ENCODE data around the gene WRNIP1.
A peak's percentile ranks its signal among the peaks of the same experiment; 100 is the strongest.
"Not testable (repeated sequence)": the region's sequence is repeated elsewhere in the genome, so short reads cannot be mapped to it uniquely, and the experiment has no call there.

Gene WRNIP1

DNA sequence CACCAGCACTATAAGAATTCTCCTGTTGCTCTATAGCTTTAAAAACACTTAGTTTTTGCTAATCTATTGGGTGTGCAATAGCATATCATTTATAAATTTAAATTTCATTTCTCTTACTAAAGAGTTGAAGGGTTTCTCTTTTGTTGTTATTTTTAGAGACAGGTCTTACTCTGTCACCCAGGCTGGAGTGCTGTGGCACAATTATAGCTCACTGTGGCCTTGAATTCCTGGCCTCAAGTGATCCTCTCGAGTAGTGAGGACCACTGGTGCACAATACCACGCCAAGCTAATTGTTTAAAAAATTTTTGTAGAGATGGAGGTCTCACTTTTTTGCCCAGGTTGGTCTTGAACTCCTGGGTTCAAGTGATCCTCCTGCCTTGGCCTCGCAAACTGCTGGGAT is 6.2 kb upstream of the WRNIP1 start:
- Histone ChIP-seq H3K9me3 (ENCODE audit: control extremely low read depth in 1 of 5, control insufficient read depth in 4 of 5, insufficient read depth in 2 of 5, low read depth in 1 of 5, low read length in 4 of 5) (peaks cover 0 to 3% (median 0%) of the 10 kb centered on the region in 5 experiments), H3K36me3 (ENCODE audit: control insufficient read depth in 4 of 4, insufficient read depth in 4 of 4, low read length in 3 of 4) (no peaks in the 10 kb centered on the region), H3K4me3 (ENCODE audit: control insufficient read depth in 1 of 7, extremely low read depth in 1 of 7, insufficient read depth in 4 of 7, low read depth in 2 of 7, low read length in 6 of 7) (no peak overlapping the region), H3K27ac (ENCODE audit: insufficient read depth in 1 of 2, low read depth in 1 of 2, low read length in 2 of 2, poor library complexity in 1 of 2, severe bottlenecking in 2 of 2) (no peak overlapping the region), H3K4me1 (ENCODE audit: control extremely low read depth in 1 of 4, control insufficient read depth in 4 of 4, insufficient read depth in 4 of 4, low read length in 3 of 4) (peaks cover 0 to 22% (median 12%) of the 10 kb centered on the region in 4 experiments), H3K27me3 (replicated peaks in 2 of 5; ENCODE audit: control insufficient read depth in 4 of 5, insufficient read depth in 5 of 5, low read length in 4 of 5) (no peaks in the 10 kb centered on the region)
- ChIA-PET POLR2A (no interaction called here), CTCF (interaction anchor here (1.1 to 14.2 kb wide), 6 partner anchors 10 to 88 kb away, joined by 3 to 227 read pairs (median 6); partner anchors contain the start of gene MYLK4)
- WGBS (ENCODE audit: insufficient coverage), result 100% methylated on average over 1 of the region's 3 CpGs
- no peak for DNase-seq

DNA sequence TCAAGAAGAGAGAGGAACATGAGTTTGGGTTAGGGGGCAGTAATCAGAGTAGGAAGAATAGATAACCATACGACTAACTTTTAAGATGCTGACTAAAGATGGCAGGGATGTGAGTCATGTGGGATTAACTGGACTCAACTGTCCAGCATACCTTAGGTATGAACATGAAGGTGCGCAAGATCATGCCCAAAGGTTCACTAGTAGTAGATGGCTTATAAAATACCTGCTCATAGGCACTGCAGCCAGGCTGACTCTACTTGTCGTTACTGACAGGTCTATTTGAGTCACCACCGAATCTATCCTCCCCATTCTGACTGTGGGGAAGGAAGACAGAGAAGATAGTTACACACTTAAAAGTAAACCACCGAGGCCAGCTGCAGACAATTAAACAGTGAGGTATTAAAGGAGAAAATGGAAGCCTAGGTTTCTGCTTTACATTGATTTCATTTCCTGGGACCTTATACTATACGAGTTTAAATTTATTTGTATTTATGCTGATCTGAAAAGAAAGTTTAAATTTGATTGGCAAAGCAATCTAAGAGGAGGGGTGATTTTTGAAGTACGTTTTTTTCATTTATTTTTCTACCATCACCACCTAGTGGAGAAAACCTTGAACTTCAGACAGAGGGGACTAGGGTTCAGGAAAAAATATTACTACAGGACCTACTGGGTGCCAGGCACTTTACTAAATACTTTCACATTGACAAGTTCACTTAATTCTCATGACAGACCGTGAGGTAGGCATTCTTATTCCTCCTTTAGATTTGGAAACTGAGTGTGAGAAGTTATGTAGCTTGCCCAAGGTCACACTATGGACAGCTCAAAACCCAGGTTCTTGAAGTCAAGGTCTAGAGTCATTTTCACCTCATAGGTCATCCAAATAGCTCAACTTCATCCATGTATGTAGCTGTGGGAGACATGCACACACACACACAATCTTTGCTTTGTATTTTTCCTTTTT is 4.0 kb upstream of the WRNIP1 start:
- H3K36me3 ChIP-seq (ENCODE audit: control insufficient read depth in 4 of 4, insufficient read depth in 4 of 4, low read length in 3 of 4), result no peaks in the 10 kb centered on the region

DNA sequence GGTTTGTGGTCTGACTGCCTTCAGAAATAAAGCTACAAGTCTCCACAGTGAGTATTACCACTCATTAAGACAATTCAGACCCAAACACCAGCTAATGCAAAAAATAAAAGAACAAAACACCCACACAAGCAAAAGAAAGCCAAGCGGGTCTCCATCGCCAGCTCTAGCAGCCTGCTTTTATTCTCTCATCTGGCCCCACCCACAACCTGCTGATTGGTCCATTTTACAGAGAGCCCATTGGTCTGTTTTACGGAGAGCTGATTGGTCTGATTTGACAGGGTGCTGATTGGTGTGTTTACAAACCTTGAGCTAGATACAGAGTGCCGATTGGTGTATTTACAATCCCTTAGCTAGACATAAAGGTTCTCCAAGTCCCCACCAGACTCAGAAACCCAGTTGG is 2.3 kb upstream of the WRNIP1 start:
- peak in 2 of 3 donors; percentile 47 to 59 for DNase-seq
- not testable (repeated sequence) for H3K27me3 ChIP-seq (replicated peaks in 2 of 5; ENCODE audit: control insufficient read depth in 4 of 5, insufficient read depth in 5 of 5, low read length in 4 of 5); H3K9me3 ChIP-seq (ENCODE audit: control extremely low read depth in 1 of 5, control insufficient read depth in 4 of 5, insufficient read depth in 2 of 5, low read depth in 1 of 5, low read length in 4 of 5); H3K36me3 ChIP-seq (ENCODE audit: control insufficient read depth in 4 of 4, insufficient read depth in 4 of 4, low read length in 3 of 4); H3K27ac ChIP-seq (ENCODE audit: insufficient read depth in 1 of 2, low read depth in 1 of 2, low read length in 2 of 2, poor library complexity in 1 of 2, severe bottlenecking in 2 of 2)
- H3K4me1 ChIP-seq (ENCODE audit: control extremely low read depth in 1 of 4, control insufficient read depth in 4 of 4, insufficient read depth in 4 of 4, low read length in 3 of 4), result peaks cover 9 to 37% (median 22%) of the 10 kb centered on the region in 4 experiments
- ChIA-PET POLR2A (interaction anchor here (0.8 to 1.4 kb wide), 2 partner anchors 10 to 11 kb away, joined by 5 to 7 read pairs; no protein-coding TSS in a partner anchor), CTCF (interaction anchor here (0.8 to 14.2 kb wide), 6 partner anchors 14 to 190 kb away, joined by 3 to 227 read pairs (median 7); partner anchors contain the start of gene MYLK4)
- H3K4me3 ChIP-seq (ENCODE audit: control insufficient read depth in 1 of 7, extremely low read depth in 1 of 7, insufficient read depth in 4 of 7, low read depth in 2 of 7, low read length in 6 of 7), result peak overlapping the region in 1 of 7 experiments; percentile 26
- WGBS (ENCODE audit: insufficient coverage), result 100% methylated on average over 3 of the region's 4 CpGs

More for the DNA sequence above, 4.0 kb upstream of the WRNIP1 start:
- Histone ChIP-seq H3K9me3 (ENCODE audit: control extremely low read depth in 1 of 5, control insufficient read depth in 4 of 5, insufficient read depth in 2 of 5, low read depth in 1 of 5, low read length in 4 of 5) (peaks cover 0 to 3% (median 0%) of the 10 kb centered on the region in 5 experiments), H3K27me3 (replicated peaks in 2 of 5; ENCODE audit: control insufficient read depth in 4 of 5, insufficient read depth in 5 of 5, low read length in 4 of 5) (no peaks in the 10 kb centered on the region), H3K4me1 (ENCODE audit: control extremely low read depth in 1 of 4, control insufficient read depth in 4 of 4, insufficient read depth in 4 of 4, low read length in 3 of 4) (peaks cover 0 to 28% (median 15%) of the 10 kb centered on the region in 4 experiments), H3K27ac (ENCODE audit: insufficient read depth in 1 of 2, low read depth in 1 of 2, low read length in 2 of 2, poor library complexity in 1 of 2, severe bottlenecking in 2 of 2) (no peak overlapping the region), H3K4me3 (ENCODE audit: control insufficient read depth in 1 of 7, extremely low read depth in 1 of 7, insufficient read depth in 4 of 7, low read depth in 2 of 7, low read length in 6 of 7) (peak overlapping the region in 2 of 7 experiments; percentile 12 to 48)
- 100% methylated on average over 2 of the region's 8 CpGs for WGBS (ENCODE audit: insufficient coverage)
- CTCF ChIA-PET, result interaction anchor here (0.9 to 14.2 kb wide), 11 partner anchors 11 to 1165 kb away, joined by 3 to 227 read pairs (median 6); partner anchors contain the start of gene MYLK4
- peak in 2 of 3 donors; percentile 53 to 57 for DNase-seq
- POLR2A ChIA-PET, result no interaction called here

DNA sequence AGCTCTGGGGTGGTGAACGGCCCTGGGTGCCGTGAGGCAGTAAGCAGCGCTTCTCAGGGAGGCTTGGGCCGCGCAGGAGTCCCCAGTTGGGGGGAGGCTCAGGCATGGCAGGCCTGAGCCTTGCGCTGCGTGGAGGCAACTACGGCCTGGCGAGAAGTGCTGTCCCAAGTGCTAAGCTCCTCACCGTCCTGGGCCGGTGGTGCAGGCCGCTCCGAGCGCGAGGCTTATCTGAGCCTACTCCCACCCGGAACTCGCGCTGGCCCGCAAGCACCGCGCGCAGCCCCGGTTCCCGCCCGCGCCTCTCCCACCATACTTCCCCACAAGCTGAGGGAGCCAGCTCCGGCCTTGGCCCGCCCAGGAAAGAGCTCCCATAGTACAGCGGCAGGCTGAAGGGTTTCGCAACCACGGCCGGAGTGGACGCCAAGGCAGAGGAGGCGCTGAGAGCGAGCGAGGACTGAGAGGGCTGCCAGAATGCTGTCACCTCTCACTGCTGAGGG is 1.8 kb upstream of the WRNIP1 start:
- Histone ChIP-seq H3K27me3 (replicated peaks in 2 of 5; ENCODE audit: control insufficient read depth in 4 of 5, insufficient read depth in 5 of 5, low read length in 4 of 5) (no peaks in the 10 kb centered on the region), H3K4me3 (ENCODE audit: control insufficient read depth in 1 of 7, extremely low read depth in 1 of 7, insufficient read depth in 4 of 7, low read depth in 2 of 7, low read length in 6 of 7) (no peak overlapping the region), H3K4me1 (ENCODE audit: control extremely low read depth in 1 of 4, control insufficient read depth in 4 of 4, insufficient read depth in 4 of 4, low read length in 3 of 4) (peaks cover 14 to 42% (median 27%) of the 10 kb centered on the region in 4 experiments), H3K27ac (ENCODE audit: insufficient read depth in 1 of 2, low read depth in 1 of 2, low read length in 2 of 2, poor library complexity in 1 of 2, severe bottlenecking in 2 of 2) (no peak overlapping the region), H3K9me3 (ENCODE audit: control extremely low read depth in 1 of 5, control insufficient read depth in 4 of 5, insufficient read depth in 2 of 5, low read depth in 1 of 5, low read length in 4 of 5) (peaks cover 0 to 3% (median 0%) of the 10 kb centered on the region in 5 experiments), H3K36me3 (ENCODE audit: control insufficient read depth in 4 of 4, insufficient read depth in 4 of 4, low read length in 3 of 4) (peaks cover 0 to 8% (median 4%) of the 10 kb centered on the region in 4 experiments)
- CTCF ChIA-PET, result interaction anchor here (0.8 to 14.2 kb wide), 7 partner anchors 15 to 189 kb away, joined by 3 to 227 read pairs (median 6); partner anchors contain the start of gene MYLK4
- WGBS (ENCODE audit: insufficient coverage), result 95% methylated on average over 35 of the region's 36 CpGs
- DNase-seq, result no peak
- POLR2A ChIA-PET, result interaction anchor here (1.4 kb wide), 1 partner anchor 11 kb away, joined by 7 read pairs; no protein-coding TSS in a partner anchor

DNA sequence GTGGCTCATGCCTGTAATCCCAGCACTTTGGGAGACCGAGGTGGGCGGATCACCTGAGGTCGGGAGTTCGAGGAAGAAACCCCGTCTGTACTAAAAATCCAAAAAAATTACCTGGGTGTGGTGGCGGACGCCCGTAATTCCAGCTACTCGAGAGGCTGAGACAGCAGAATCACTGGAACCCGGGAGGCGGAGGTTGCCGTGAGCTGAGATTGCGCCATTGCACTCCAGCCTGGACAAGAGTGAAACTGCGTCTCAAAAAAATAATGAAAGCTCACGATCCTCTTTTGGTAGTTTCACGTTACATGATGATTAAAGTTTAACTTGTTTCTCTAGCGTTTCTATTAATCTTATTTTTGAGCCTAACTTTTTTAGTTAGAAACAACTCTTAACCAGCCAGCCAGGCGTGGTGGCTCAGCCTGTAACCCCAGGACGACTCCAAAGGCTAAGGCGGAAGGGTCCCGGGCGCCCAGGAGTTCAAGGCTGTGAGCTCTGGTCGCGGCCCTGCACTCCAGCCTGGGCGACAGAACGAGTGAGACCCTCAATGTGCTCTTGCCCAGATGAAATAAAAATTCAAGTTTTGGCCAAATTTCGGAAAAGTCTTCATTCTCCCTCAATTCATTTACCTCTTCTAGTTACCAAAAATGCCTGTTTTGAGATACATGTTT is 1.2 kb upstream of the WRNIP1 start:
- Histone ChIP-seq H3K9me3 (ENCODE audit: control extremely low read depth in 1 of 5, control insufficient read depth in 4 of 5, insufficient read depth in 2 of 5, low read depth in 1 of 5, low read length in 4 of 5) (peaks cover 0 to 3% (median 0%) of the 10 kb centered on the region in 5 experiments), H3K36me3 (ENCODE audit: control insufficient read depth in 4 of 4, insufficient read depth in 4 of 4, low read length in 3 of 4) (peaks cover 0 to 8% (median 4%) of the 10 kb centered on the region in 4 experiments), H3K4me1 (ENCODE audit: control extremely low read depth in 1 of 4, control insufficient read depth in 4 of 4, insufficient read depth in 4 of 4, low read length in 3 of 4) (peaks cover 19 to 47% (median 33%) of the 10 kb centered on the region in 4 experiments), H3K27me3 (replicated peaks in 2 of 5; ENCODE audit: control insufficient read depth in 4 of 5, insufficient read depth in 5 of 5, low read length in 4 of 5) (no peaks in the 10 kb centered on the region), H3K4me3 (ENCODE audit: control insufficient read depth in 1 of 7, extremely low read depth in 1 of 7, insufficient read depth in 4 of 7, low read depth in 2 of 7, low read length in 6 of 7) (peak overlapping the region in 6 of 7 experiments; percentile 40 to 85 (median 71)), H3K27ac (ENCODE audit: insufficient read depth in 1 of 2, low read depth in 1 of 2, low read length in 2 of 2, poor library complexity in 1 of 2, severe bottlenecking in 2 of 2) (peak overlapping the region; percentile 92 to 96)
- no peak for DNase-seq
- WGBS (ENCODE audit: insufficient coverage), result 94% methylated on average over 23 of the region's 27 CpGs
- CTCF ChIA-PET, result interaction anchor here (1.1 to 14.2 kb wide), 5 partner anchors 15 to 188 kb away, joined by 3 to 227 read pairs (median 6); partner anchors contain the start of gene MYLK4
- POLR2A ChIA-PET, result interaction anchor here (1.4 to 2.3 kb wide), 2 partner anchors 13 to 27 kb away, joined by 3 to 12 read pairs; partner anchors contain the start of gene MYLK4

DNA sequence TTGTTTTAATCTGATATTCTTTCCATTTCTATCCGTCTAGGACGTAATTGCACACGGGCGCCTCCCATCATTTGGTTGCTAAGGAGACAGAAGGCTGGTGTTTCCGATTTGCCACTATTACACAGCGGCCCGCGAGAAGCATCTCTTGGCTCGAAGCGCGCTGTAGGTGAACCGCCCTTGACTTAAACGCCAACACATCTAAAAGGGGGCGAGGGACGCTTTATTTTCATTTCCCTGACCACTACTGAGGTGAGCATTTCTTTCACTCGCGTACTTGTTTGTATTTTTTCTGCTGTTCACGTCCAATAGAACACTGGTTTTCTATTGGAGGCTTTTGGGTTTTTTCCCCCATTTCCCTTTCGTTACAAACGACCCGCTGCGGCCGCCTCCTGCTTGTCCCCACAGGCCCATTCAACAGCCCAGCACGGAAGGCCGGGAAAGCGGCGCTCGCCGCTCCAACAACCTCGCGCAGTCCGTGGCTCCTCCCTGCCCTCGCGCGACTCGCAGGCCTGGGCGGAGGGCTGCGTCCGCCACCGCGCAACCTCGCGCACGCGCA is 505 bp upstream of the WRNIP1 start:
- 0% methylated on average over 27 of the region's 45 CpGs for WGBS (ENCODE audit: insufficient coverage)
- peak; percentile 85 to 92 (median 91) for DNase-seq

More for the DNA sequence above, 505 bp upstream of the WRNIP1 start:
- H3K4me3 ChIP-seq (ENCODE audit: control insufficient read depth in 1 of 7, extremely low read depth in 1 of 7, insufficient read depth in 4 of 7, low read depth in 2 of 7, low read length in 6 of 7), result peak overlapping the region; percentile 8 to 85 (median 69)
- CTCF ChIA-PET, result interaction anchor here (0.7 to 14.2 kb wide), 8 partner anchors 8 to 223 kb away, joined by 3 to 227 read pairs (median 22); partner anchors contain the start of genes MYLK4 and SERPINB1
- peaks cover 21 to 47% (median 36%) of the 10 kb centered on the region in 4 experiments for H3K4me1 ChIP-seq (ENCODE audit: control extremely low read depth in 1 of 4, control insufficient read depth in 4 of 4, insufficient read depth in 4 of 4, low read length in 3 of 4)
- H3K9me3 ChIP-seq (ENCODE audit: control extremely low read depth in 1 of 5, control insufficient read depth in 4 of 5, insufficient read depth in 2 of 5, low read depth in 1 of 5, low read length in 4 of 5), result peaks cover 0 to 3% (median 0%) of the 10 kb centered on the region in 5 experiments
- H3K27ac ChIP-seq (ENCODE audit: insufficient read depth in 1 of 2, low read depth in 1 of 2, low read length in 2 of 2, poor library complexity in 1 of 2, severe bottlenecking in 2 of 2), result peak overlapping the region; percentile 92 to 96
- H3K36me3 ChIP-seq (ENCODE audit: control insufficient read depth in 4 of 4, insufficient read depth in 4 of 4, low read length in 3 of 4), result peaks cover 0 to 8% (median 4%) of the 10 kb centered on the region in 4 experiments
- no peaks in the 10 kb centered on the region for H3K27me3 ChIP-seq (replicated peaks in 2 of 5; ENCODE audit: control insufficient read depth in 4 of 5, insufficient read depth in 5 of 5, low read length in 4 of 5)
- POLR2A ChIA-PET, result interaction anchor here (0.6 to 2.3 kb wide), 5 partner anchors 13 to 279 kb away, joined by 3 to 12 read pairs (median 3); partner anchors contain the start of gene MYLK4

Data from common myeloid progenitor, CD34-positive (primary cell).